WERI-Rb-1 (cell line): Measurements from ENCODE around the gene ZGPAT.

Experiments
- DNase-seq: peaks from one replicate; pipeline ENCODE4 v3.0.0-alpha.2; 2020
- H3K27ac ChIP-seq: fragments of 250-450 bp; sonication (Bioruptor Pico); 2 replicates; pipeline ENCODE4 v1.5.1; 2020; ENCODE audit warnings: mild to moderate bottlenecking, moderate library complexity
- H3K27me3 ChIP-seq: fragments of 250-450 bp; sonication (Bioruptor Pico); 2 replicates; pipeline ENCODE4 v1.5.1; 2021; ENCODE audit warnings: mild to moderate bottlenecking, low read depth, moderate library complexity; ENCODE audit not compliant: insufficient read depth, severe bottlenecking
- H3K36me3 ChIP-seq: fragments of 250-450 bp; sonication (Bioruptor Pico); 2 replicates; pipeline ENCODE4 v1.5.1; 2020; ENCODE audit warnings: mild to moderate bottlenecking, moderate library complexity
- H3K4me3 ChIP-seq: 2 replicates; pipeline ENCODE4 v1.5.1; 2011; ENCODE audit warnings: low read depth, mild to moderate bottlenecking, control low read depth, low read length
- H3K9me3 ChIP-seq: fragments of 250-450 bp; sonication (Bioruptor Pico); 2 replicates; pipeline ENCODE4 v1.5.1; 2021; ENCODE audit warnings: mild to moderate bottlenecking, moderate library complexity; ENCODE audit not compliant: severe bottlenecking
- TF ChIP-seq, protein P1 (sequence below): IDR thresholded peaks from 2 replicates; pipeline ENCODE4 v1.5.1; 2011; ENCODE audit warnings: low read depth, mild to moderate bottlenecking, control low read depth, inconsistent platforms, low read length

Gene ZGPAT

DNA sequence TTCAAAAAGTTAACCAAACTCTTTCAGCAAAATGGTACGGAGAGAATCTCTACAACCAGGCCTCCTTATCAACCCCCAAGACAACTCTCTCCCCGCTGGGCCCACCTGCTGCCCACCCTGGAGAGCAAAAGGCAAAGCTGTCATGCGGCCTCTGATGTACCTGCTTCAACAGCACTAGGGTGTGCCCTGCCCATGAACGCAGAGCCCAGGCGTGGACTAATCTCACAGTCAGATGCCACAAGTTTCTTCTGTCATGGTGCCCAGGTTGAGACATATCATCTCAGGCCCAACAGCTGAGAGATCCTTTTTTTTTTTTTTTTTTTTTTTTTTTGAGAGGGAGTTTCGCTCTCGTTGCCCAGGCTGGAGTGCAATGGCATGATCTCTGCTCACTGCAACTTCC is 58.1 kb downstream of the ZGPAT start:
- Histone ChIP-seq H3K27me3 (no peaks in the 10 kb centered on the region), H3K4me3 (no peak overlapping the region), H3K27ac (no peak overlapping the region), H3K9me3 (no peaks in the 10 kb centered on the region), H3K36me3 (no peaks in the 10 kb centered on the region)
- no peak for DNase-seq
- TF ChIP-seq, protein P1, sequence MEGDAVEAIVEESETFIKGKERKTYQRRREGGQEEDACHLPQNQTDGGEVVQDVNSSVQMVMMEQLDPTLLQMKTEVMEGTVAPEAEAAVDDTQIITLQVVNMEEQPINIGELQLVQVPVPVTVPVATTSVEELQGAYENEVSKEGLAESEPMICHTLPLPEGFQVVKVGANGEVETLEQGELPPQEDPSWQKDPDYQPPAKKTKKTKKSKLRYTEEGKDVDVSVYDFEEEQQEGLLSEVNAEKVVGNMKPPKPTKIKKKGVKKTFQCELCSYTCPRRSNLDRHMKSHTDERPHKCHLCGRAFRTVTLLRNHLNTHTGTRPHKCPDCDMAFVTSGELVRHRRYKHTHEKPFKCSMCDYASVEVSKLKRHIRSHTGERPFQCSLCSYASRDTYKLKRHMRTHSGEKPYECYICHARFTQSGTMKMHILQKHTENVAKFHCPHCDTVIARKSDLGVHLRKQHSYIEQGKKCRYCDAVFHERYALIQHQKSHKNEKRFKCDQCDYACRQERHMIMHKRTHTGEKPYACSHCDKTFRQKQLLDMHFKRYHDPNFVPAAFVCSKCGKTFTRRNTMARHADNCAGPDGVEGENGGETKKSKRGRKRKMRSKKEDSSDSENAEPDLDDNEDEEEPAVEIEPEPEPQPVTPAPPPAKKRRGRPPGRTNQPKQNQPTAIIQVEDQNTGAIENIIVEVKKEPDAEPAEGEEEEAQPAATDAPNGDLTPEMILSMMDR: no peak

DNA sequence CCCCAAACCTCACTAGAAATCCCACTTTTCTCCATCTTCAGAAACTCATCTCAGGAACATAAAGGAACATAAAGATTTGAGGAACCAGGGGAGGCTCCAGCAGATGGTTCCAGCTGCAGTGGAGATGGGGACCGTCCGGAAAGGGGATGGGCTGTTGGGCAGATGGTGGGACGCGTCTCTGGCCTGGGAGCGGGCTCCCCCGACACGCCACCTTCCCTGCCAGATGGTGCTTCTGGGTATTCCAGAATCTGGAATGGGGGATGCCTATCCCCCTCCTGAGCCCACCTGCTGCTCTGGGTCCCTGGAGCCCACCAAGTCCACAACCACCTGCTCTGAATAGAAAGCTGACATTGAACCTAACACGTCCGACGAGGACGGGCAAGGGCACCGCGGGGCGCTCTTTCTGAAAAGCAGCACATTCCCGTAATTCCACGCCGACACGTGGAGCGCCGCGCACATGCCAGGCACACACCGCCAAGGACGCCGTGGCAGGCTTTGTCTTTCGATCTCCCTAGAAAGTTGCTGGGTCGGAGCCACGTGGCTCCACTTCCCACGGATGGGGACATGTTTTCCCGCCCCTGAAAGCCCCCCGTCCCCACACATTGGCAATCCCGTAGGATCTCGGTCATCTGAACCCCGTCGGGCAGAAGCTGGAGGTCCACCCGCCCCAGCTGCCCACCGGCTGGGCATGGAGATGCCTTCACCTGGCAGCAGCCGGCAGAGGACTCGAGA is 59.0 kb downstream of the ZGPAT start:
- Histone ChIP-seq H3K27me3 (no peaks in the 10 kb centered on the region), H3K27ac (no peak overlapping the region), H3K36me3 (no peaks in the 10 kb centered on the region), H3K4me3 (no peak overlapping the region), H3K9me3 (no peaks in the 10 kb centered on the region)
- TF ChIP-seq, protein P1: no peak
- no peak for DNase-seq

DNA sequence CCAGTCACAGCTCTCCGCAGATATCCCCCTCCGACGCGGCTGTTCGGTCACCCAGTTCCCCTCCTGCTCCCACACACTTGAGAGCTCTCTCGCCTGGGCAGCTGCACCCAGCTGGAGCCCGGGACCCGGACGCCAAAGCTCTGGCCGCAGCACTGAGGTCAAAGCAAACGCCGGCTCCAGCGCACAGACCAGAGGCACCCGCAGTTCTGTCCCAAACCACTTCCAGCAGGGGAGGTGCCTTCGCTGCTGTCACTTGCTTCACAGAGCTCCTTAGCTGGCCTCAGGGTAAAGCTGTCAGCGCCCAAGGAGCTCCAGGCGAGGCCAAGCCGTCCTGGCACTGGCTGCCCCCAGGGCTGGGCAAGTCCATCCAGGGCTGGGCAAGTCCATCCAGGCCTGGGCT is 59.6 kb downstream of the ZGPAT start:
- H3K27ac ChIP-seq: no peak overlapping the region

DNA sequence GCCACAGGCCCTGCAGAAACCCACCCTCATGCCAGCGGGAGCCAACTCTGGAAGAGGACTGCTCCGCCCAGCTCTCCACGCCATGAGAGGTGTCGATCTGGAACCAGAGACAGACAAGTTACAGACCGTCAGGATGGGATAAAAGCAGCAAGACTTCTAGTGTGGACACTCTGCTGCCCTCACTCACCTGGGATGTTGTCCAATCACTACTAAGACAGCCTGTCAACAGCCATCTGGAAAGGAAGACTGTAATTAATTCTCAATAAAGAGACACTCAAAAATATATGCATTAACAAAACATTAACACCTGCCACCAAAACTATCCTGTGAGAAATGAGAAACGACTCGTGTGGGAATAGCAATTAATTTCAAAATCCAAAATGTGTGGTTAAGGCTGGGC is 60.0 kb downstream of the ZGPAT start:
- no peaks in the 10 kb centered on the region for H3K27me3 ChIP-seq
- no peak for DNase-seq
- no peak overlapping the region for H3K27ac ChIP-seq
- TF ChIP-seq, protein P1: no peak
- no peaks in the 10 kb centered on the region for H3K9me3 ChIP-seq
- no peak overlapping the region for H3K4me3 ChIP-seq
- no peaks in the 10 kb centered on the region for H3K36me3 ChIP-seq

More for the DNA sequence above, 59.6 kb downstream of the ZGPAT start:
- DNase-seq: no peak
- Histone ChIP-seq H3K4me3 (no peak overlapping the region), H3K9me3 (no peaks in the 10 kb centered on the region), H3K27me3 (no peaks in the 10 kb centered on the region), H3K36me3 (no peaks in the 10 kb centered on the region)
- TF ChIP-seq, protein P1: no peak

DNA sequence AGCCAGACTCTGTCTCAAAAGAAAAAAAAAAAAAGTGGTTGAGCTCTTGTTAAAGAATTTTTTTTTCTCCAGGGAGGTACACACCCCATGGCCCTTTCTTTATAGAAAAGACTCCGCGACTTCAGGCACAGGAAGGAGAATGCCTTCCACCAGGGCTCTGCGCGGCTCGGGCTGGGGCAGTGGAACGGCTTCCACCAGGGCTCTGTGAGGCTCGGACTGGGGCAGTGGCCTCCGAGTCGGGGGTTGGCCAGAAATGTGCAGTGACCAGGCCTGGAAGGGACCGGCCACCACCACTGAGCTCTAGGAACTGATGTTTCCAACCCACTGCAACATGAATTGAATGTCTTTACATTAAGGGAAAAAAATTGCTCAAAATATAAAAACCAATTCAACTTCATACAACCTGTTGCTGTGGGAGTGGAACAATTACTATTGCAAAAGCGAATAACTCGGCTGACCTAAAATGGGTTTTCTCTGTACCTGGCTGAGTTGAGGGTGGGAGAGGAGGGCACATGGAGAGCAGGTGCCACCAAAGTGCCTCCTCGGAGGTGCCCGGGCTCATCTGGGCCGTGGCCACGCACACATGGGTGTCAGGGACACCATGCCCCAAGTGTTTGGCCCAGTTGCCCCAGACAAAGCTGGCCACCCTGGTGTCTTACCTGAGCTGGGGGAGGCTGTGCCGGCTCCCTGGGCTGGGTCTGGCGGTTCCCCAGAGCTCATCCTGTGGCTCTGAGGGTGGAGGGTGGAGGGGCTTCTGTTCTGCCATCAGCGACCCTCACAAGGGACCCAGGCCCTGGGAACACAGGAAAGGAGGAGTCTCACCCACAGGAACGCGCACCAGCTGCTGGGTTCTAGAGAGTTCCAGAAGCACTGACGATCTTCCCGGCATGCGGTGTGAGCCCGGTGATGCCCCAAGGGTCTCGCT is 61.0 kb downstream of the ZGPAT start:
- no peaks in the 10 kb centered on the region for H3K9me3 ChIP-seq
- TF ChIP-seq, protein P1: no peak
- H3K27me3 ChIP-seq: no peaks in the 10 kb centered on the region
- no peaks in the 10 kb centered on the region for H3K36me3 ChIP-seq
- no peak for DNase-seq
- H3K4me3 ChIP-seq: no peak overlapping the region
- H3K27ac ChIP-seq: no peak overlapping the region
